H1 (cell line): ENCODE results near the gene ZNF804B. TPM values are rescaled to one million over a fixed set of nuclear protein-coding genes. Genes with fewer than 3 reads are reported as not detected.

Experiments
- CTCF ChIA-PET: fragments of 300-600 bp; sonication (Branson Sonifier 250); formaldehyde crosslinking; loops from one replicate; lab custom pipeline; 2021; ENCODE audit not compliant: partially characterized antibody; lab: Charles Lee
- POLR2A ChIA-PET: fragments of 300-600 bp; sonication (Branson Sonifier 250); formaldehyde crosslinking; loops from one replicate; lab custom pipeline; 2021; ENCODE audit warnings: inconsistent platforms; ENCODE audit not compliant: partially characterized antibody; lab: Charles Lee
- DNase-seq, 2 experiments: peaks; one replicate each; pipeline versions ENCODE4 v3.0.0 to v3.0.0-alpha.2; 2010 to 2022; ENCODE audit warnings: low spot score in 2 of 2, low read depth in 1 of 2, mixed read lengths in 1 of 2
- FAIRE-seq: peaks from 2 replicates; lab custom pipeline; 2011; peaks lifted over from hg19 to GRCh38; lab: Jason Lieb, UNC
- H2AFZ ChIP-seq: 2 replicates; pipeline ENCODE4 v1.8.1; 2012; ENCODE audit warnings: low read length, inconsistent platforms
- H2AK5ac ChIP-seq: 2 replicates; pipeline ENCODE4 v1.6.1; 2013; ENCODE audit warnings: low read depth, low read length
- H2BK120ac ChIP-seq: replicated peaks from 2 replicates; pipeline ENCODE3; 2013; ENCODE audit warnings: low read depth, low read length, inconsistent platforms
- H2BK12ac ChIP-seq: 2 replicates; pipeline ENCODE4 v1.6.1; 2013; ENCODE audit warnings: low read depth, low read length
- H2BK15ac ChIP-seq: 2 replicates; pipeline ENCODE4 v1.6.1; 2013; ENCODE audit warnings: low read length
- H2BK20ac ChIP-seq: 2 replicates; pipeline ENCODE4 v1.6.1; 2013; ENCODE audit warnings: low read length
- H2BK5ac ChIP-seq: 2 replicates; pipeline ENCODE4 v1.6.1; 2013; ENCODE audit warnings: low read depth, low read length
- H3K14ac ChIP-seq: 2 replicates; pipeline ENCODE4 v1.6.1; 2013; ENCODE audit warnings: inconsistent platforms; ENCODE audit not compliant: insufficient read length
- H3K18ac ChIP-seq: 2 replicates; pipeline ENCODE4 v1.6.1; 2013; ENCODE audit warnings: low read length; ENCODE audit errors: extremely low read depth
- H3K23ac ChIP-seq: 2 replicates; pipeline ENCODE4 v1.6.1; 2013; ENCODE audit warnings: inconsistent platforms; ENCODE audit not compliant: insufficient read length
- H3K23me2 ChIP-seq: 2 replicates; pipeline ENCODE4 v1.6.1; 2013; ENCODE audit warnings: low read depth, low read length
- H3K27ac ChIP-seq: 2 replicates; pipeline ENCODE4 v1.6.1; 2011; ENCODE audit warnings: low read depth, low read length, inconsistent platforms
- H3K27me3 ChIP-seq, 4 experiments: replicated peaks in 1 of 4; 1 replicate in 1 of 4; 2 replicates in 3 of 4; pipeline versions ENCODE4 v1.6.1 to v1.8.1; 2011 to 2013; ENCODE audit warnings: low read length in 3 of 4, mild to moderate bottlenecking in 3 of 4, inconsistent platforms in 2 of 4, mixed read lengths in 2 of 4, moderate library complexity in 1 of 4; ENCODE audit not compliant: control insufficient read depth in 3 of 4, insufficient read depth in 3 of 4; ENCODE audit errors: extremely low read depth in 1 of 4
- H3K36me3 ChIP-seq, 4 experiments: 2 replicates each; pipeline versions ENCODE4 v1.6.1 to v1.8.1; 2011 to 2013; ENCODE audit warnings: mild to moderate bottlenecking in 4 of 4, low read length in 3 of 4, moderate library complexity in 2 of 4, control low read depth in 1 of 4, inconsistent platforms in 1 of 4; ENCODE audit not compliant: insufficient read depth in 4 of 4, control insufficient read depth in 2 of 4
- H3K4ac ChIP-seq: replicated peaks from 2 replicates; pipeline ENCODE3; 2013; ENCODE audit warnings: low read length, low read depth, mixed read lengths, inconsistent platforms; ENCODE audit not compliant: insufficient read length
- H3K4me1 ChIP-seq, 4 experiments: replicated peaks in 1 of 4; 1 replicate in 1 of 4; 2 replicates in 3 of 4; pipeline versions ENCODE4 v1.6.1 to v1.8.1; 2011 to 2013; ENCODE audit warnings: low read length in 3 of 4, inconsistent platforms in 2 of 4, mixed read lengths in 1 of 4; ENCODE audit not compliant: insufficient read depth in 4 of 4, control insufficient read depth in 3 of 4
- H3K4me2 ChIP-seq, 2 experiments: 2 replicates each; pipeline versions ENCODE4 v1.6.1 to v1.8.1; 2011 to 2013; ENCODE audit warnings: low read depth in 2 of 2, low read length in 2 of 2, control low read depth in 1 of 2, inconsistent platforms in 1 of 2, mild to moderate bottlenecking in 1 of 2; ENCODE audit not compliant: insufficient read depth in 1 of 2
- H3K4me3 ChIP-seq, 4 experiments: fragments of 200-600, 300-600 bp in 1 of 4; sonication (generic), shearing (Covaris generic), sonication (Bioruptor Twin) in 1 of 4; 2 replicates each; pipeline versions ENCODE4 v1.5.1 to v1.8.1; 2011 to 2016; ENCODE audit warnings: low read length in 4 of 4, low read depth in 3 of 4, control low read depth in 2 of 4, inconsistent platforms in 2 of 4, mild to moderate bottlenecking in 2 of 4, mixed read lengths in 1 of 4, moderate library complexity in 1 of 4; ENCODE audit not compliant: insufficient read depth in 2 of 4; ENCODE audit errors: extremely low read depth in 1 of 4
- H3K56ac ChIP-seq: replicated peaks from 2 replicates; pipeline ENCODE3; 2013; ENCODE audit warnings: low read depth, mild to moderate bottlenecking, mixed read lengths, low read length, inconsistent platforms; ENCODE audit not compliant: insufficient read length
- H3K79me1 ChIP-seq: 2 replicates; pipeline ENCODE4 v1.6.1; 2013; ENCODE audit warnings: low read depth, low read length, control low read depth
- H3K79me2 ChIP-seq, 2 experiments: 2 replicates each; pipeline versions ENCODE4 v1.6.1 to v1.8.1; 2012 to 2013; ENCODE audit warnings: low read length in 2 of 2, mild to moderate bottlenecking in 2 of 2, inconsistent platforms in 1 of 2; ENCODE audit not compliant: insufficient read depth in 2 of 2, control insufficient read depth in 1 of 2
- H3K9ac ChIP-seq, 4 experiments: replicated peaks in 1 of 4; 1 replicate in 1 of 4; 2 replicates in 3 of 4; pipeline versions ENCODE4 v1.6.1 to v1.8.1; 2011 to 2013; ENCODE audit warnings: low read depth in 3 of 4, low read length in 3 of 4, control low read depth in 2 of 4, mild to moderate bottlenecking in 2 of 4, moderate library complexity in 2 of 4, inconsistent platforms in 1 of 4; ENCODE audit errors: extremely low read depth in 1 of 4
- H3K9me3 ChIP-seq, 2 experiments: 2 replicates each; pipeline versions ENCODE4 v1.6.1 to v1.8.1; 2012 to 2013; ENCODE audit warnings: mild to moderate bottlenecking in 2 of 2, moderate library complexity in 2 of 2, control low read depth in 1 of 2, inconsistent platforms in 1 of 2, low read depth in 1 of 2, low read length in 1 of 2, mixed read lengths in 1 of 2; ENCODE audit not compliant: insufficient read depth in 2 of 2
- H4K20me1 ChIP-seq, 2 experiments: replicated peaks in 1 of 2; 2 replicates each; pipeline versions ENCODE3 to v1.8.1; 2011 to 2013; ENCODE audit warnings: inconsistent platforms in 2 of 2, low read length in 2 of 2, mild to moderate bottlenecking in 1 of 2; ENCODE audit not compliant: insufficient read depth in 2 of 2, control insufficient read depth in 1 of 2
- H4K5ac ChIP-seq: 2 replicates; pipeline ENCODE4 v1.6.1; 2013; ENCODE audit warnings: low read length, low read depth, mixed read lengths, inconsistent platforms; ENCODE audit not compliant: insufficient read length
- H4K8ac ChIP-seq: 2 replicates; pipeline ENCODE4 v1.8.0; 2013; ENCODE audit warnings: mild to moderate bottlenecking, moderate library complexity, low read length, inconsistent platforms; ENCODE audit not compliant: insufficient read depth; ENCODE audit errors: extremely low read depth
- H4K91ac ChIP-seq: replicated peaks from 2 replicates; pipeline ENCODE3; 2013; ENCODE audit warnings: low read length, mixed read lengths, inconsistent platforms; ENCODE audit not compliant: insufficient read length
- BCL11A ChIP-seq, 2 experiments: IDR thresholded peaks; one replicate each; pipeline ENCODE4 v1.6.1; 2011; ENCODE audit warnings: low read depth in 2 of 2, low read length in 2 of 2, mild to moderate bottlenecking in 2 of 2
- CTCF ChIP-seq, 3 experiments: IDR thresholded peaks; 1 replicate in 2 of 3; 2 replicates in 1 of 3; pipeline versions ENCODE4 v1.5.1 to v1.6.1; 2011; ENCODE audit warnings: low read length in 3 of 3, mild to moderate bottlenecking in 3 of 3, inconsistent platforms in 2 of 3, low read depth in 1 of 3, moderate library complexity in 1 of 3; ENCODE audit not compliant: insufficient read depth in 1 of 3; ENCODE audit errors: control extremely low read depth in 1 of 3
- FOSL1 ChIP-seq: IDR thresholded peaks from 2 replicates; pipeline ENCODE4 v1.6.1; 2011; ENCODE audit warnings: mild to moderate bottlenecking, low read depth, low read length, moderate library complexity; ENCODE audit not compliant: insufficient read depth
- GTF2F1 ChIP-seq: IDR thresholded peaks from 2 replicates; pipeline ENCODE4 v1.6.1; 2012; ENCODE audit warnings: low read depth, low read length, improper control_type of control experiment, borderline replicate concordance
- MAX ChIP-seq: IDR thresholded peaks from 2 replicates; pipeline ENCODE4 v1.6.1; 2012; ENCODE audit warnings: inconsistent platforms
- POLR2A ChIP-seq, 2 experiments: IDR thresholded peaks; 1 replicate in 1 of 2; 2 replicates in 1 of 2; pipeline ENCODE4 v1.6.1; 2011; ENCODE audit warnings: low read depth in 2 of 2, low read length in 2 of 2, mild to moderate bottlenecking in 2 of 2; ENCODE audit errors: control extremely low read depth in 1 of 2
- SIN3A ChIP-seq, 2 experiments: IDR thresholded peaks in 1 of 2; conservative IDR thresholded peaks in 1 of 2; 2 replicates each; pipeline ENCODE4 v1.6.1; 2011 to 2012; ENCODE audit warnings: low read length in 2 of 2, improper control_type of control experiment in 1 of 2, low read depth in 1 of 2, mild to moderate bottlenecking in 1 of 2
- SIX5 ChIP-seq: IDR thresholded peaks from 2 replicates; pipeline ENCODE4 v1.6.1; 2011; ENCODE audit warnings: mild to moderate bottlenecking, low read depth, low read length
- YY1 ChIP-seq: IDR thresholded peaks from 2 replicates; pipeline ENCODE4 v1.6.1; 2011; ENCODE audit warnings: low read depth, mild to moderate bottlenecking, low read length
- WGBS, 2 experiments: shearing (Covaris generic) in 1 of 2; methylation state at CpG; one replicate each; pipeline versions ENCODE4 v1.1.6 to v1.1.7; 2013 to 2015; ENCODE audit warnings: low lambda C conversion rate in 2 of 2, mixed read lengths in 2 of 2, inconsistent platforms in 1 of 2, low coverage in 1 of 2, missing lambda C conversion rate in 1 of 2; ENCODE audit not compliant: insufficient replicate concordance in 2 of 2, insufficient coverage in 1 of 2, insufficient read length in 1 of 2; ENCODE audit errors: extremely low coverage in 1 of 2, missing lambda C conversion rate in 1 of 2; 5-methylcytosine and 5-hydroxymethylcytosine counted together
- polyA plus RNA-seq, 7 experiments: library from polyadenylated mRNA; depleted of rRNA in 3 of 7; stranded (reverse) in 5 of 7; unstranded in 2 of 7; fragments of >200 nt in 5 of 7; fragments of 200-250 nt in 2 of 7; gene quantifications; 1 replicate in 5 of 7; 2 replicates in 1 of 7; 4 replicates in 1 of 7; pipeline versions ENCODE4 v1.2.1 to v1.2.3, GENCODE V29; 2011 to 2013; ENCODE audit warnings: missing spikeins in 2 of 7, mixed read lengths in 2 of 7
- total RNA-seq: library from RNA; stranded (reverse); fragmentation: NEBNext Ultra II Directional; extraction: Animal tissue kit (Norgen Biotek cat#: 25700); gene quantifications from 2 replicates; pipeline ENCODE4 v1.2.1, GENCODE V29; 2021
- TF ChIP-seq, protein P1 (sequence below): IDR thresholded peaks from 2 replicates; pipeline ENCODE4 v1.6.1; 2011; ENCODE audit warnings: low read depth, mild to moderate bottlenecking, low read length; ENCODE audit not compliant: insufficient read depth

The ZNF804B gene
- total and polyA plus RNA-seq, 2 of the 8 experiments (the other 6 are each of a cell fraction or from before 2014, with no cell fraction given) = not detected

- H3K14ac ChIP-seq = no peak overlapping the region
- no peak overlapping the region for H3K4me3 ChIP-seq
- no peak overlapping the region for H4K8ac ChIP-seq
- no peaks in the 10 kb centered on the region for H3K23me2 ChIP-seq
- DNase-seq = no peak
- no peak overlapping the region for H3K27ac ChIP-seq
- no peak overlapping the region for H3K56ac ChIP-seq
- TF ChIP-seq YY1 (no peak), SIN3A (conservative IDR thresholded peaks at IDR 0.05 in 1 of 2, IDR thresholded peaks at IDR 0.05 in 1 of 2; ENCODE audit: low read depth in 1 of 2, low read length in 2 of 2) (no peak), FOSL1 (no peak), POLR2A (IDR thresholded peaks at IDR 0.05; ENCODE audit: control extremely low read depth in 1 of 2, low read depth in 2 of 2, low read length in 2 of 2) (no peak), GTF2F1 (no peak), BCL11A (IDR thresholded peaks at IDR 0.05; ENCODE audit: low read depth in 2 of 2, low read length in 2 of 2) (no peak), CTCF (IDR thresholded peaks at IDR 0.05; ENCODE audit: control extremely low read depth in 1 of 3, insufficient read depth in 1 of 3, low read depth in 1 of 3, low read length in 3 of 3) (no peak), MAX (no peak), SIX5 (no peak)
- TF ChIP-seq, protein P1, sequence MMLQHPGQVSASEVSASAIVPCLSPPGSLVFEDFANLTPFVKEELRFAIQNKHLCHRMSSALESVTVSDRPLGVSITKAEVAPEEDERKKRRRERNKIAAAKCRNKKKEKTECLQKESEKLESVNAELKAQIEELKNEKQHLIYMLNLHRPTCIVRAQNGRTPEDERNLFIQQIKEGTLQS = no peak
- no peak overlapping the region for H2BK15ac ChIP-seq
- no peaks in the 10 kb centered on the region for H4K20me1 ChIP-seq
- WGBS, 2 experiments = 99% methylated on average over 3 of the region's 3 CpGs; no CpG with 5 or more reads in 1 of the 2 experiments
- H3K9ac ChIP-seq = no peak overlapping the region
- ChIA-PET CTCF (no interaction called here), POLR2A (no interaction called here)
- no peaks in the 10 kb centered on the region for H3K27me3 ChIP-seq
- H2AK5ac ChIP-seq = no peak overlapping the region
- H3K9me3 ChIP-seq = peaks cover 5 to 9% of the 10 kb centered on the region in 2 experiments; a peak in 3 of 4 replicates
- H3K4me2 ChIP-seq = no peak overlapping the region
- H2BK12ac ChIP-seq = no peak overlapping the region
- FAIRE-seq = no peak
- no peak overlapping the region for H3K18ac ChIP-seq
- no peak overlapping the region for H3K23ac ChIP-seq
- no peak overlapping the region for H4K5ac ChIP-seq
- H2BK120ac ChIP-seq = no peak overlapping the region
- H2BK20ac ChIP-seq = no peak overlapping the region
- no peaks in the 10 kb centered on the region for H3K4me1 ChIP-seq
- no peak overlapping the region for H4K91ac ChIP-seq
- H3K79me2 ChIP-seq = no peaks in the 10 kb centered on the region
- no peak overlapping the region for H2AFZ ChIP-seq
- no peak overlapping the region for H2BK5ac ChIP-seq
- H3K4ac ChIP-seq = no peak overlapping the region
- no peaks in the 10 kb centered on the region for H3K36me3 ChIP-seq
- H3K79me1 ChIP-seq = no peaks in the 10 kb centered on the region
Measured at GRCh38 chr7:89077992-89078391, 318.5 kb downstream of the ZNF804B start.
